GM19324 (cell line): ENCODE data around the gene ZNF620.
"Not testable (repeated sequence)": the region's sequence is repeated elsewhere in the genome, so short reads cannot be mapped to it uniquely, and the experiment has no call there.

Experiments used
- ATAC-seq: cut with Tn5 transposase; IDR thresholded peaks from one replicate; pipeline ENCODE4 v1.9.1; 2021; ENCODE audit warnings: mild to moderate bottlenecking, moderate library complexity; ENCODE audit not compliant: unreplicated experiment, low FRiP score

The ZNF620 gene

DNA sequence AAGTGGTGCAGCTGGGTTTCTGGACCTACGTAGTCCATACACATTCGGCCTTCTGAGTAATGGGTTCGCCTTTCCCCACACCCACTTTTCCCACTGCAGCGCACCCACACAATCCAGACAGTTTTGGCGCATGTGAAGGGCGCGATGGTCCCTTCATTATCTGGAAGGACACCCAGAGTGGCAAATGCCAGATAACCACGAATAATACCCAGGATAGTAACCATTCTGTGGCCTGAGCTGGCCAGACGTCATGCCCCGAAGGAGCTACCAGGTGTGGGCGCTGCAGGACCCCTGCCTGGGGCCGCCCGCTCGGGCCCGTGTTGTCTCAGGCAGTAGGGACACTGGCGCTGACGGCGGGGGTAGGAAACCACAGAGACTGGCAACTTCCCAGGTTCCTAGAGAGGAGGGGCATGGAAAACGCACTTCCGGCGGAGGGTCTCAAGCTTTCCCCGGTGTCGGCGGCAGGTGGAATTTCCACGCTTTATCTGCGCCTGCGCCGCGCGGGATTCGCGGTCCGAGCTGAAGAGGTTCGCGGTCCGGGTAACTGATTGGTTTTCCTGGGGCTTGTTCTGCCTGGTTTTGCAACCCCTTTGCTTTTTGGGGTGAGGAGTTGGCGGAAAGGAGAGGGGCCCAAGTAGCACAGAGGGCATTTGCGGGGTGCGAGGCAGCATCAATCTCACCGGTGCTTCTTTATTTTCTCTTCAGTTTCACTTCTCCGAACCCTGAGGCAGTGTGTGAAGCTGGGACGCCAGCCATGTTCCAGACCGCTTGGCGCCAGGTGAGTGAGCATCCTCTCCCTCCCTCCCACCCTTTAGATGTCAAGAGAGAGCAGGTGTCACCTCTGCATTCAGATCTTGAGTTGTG, at the start of gene ZNF620:
Gene ZNF620 (plus strand): TSS at position 441 of the 864 bp plus-strand sequence. CDS start 314 bp downstream, at position 755.
- peak; percentile 68 for ATAC-seq

GRCh38 chr3:40456279-40456939, 49.4 kb upstream of the ZNF620 start:
- ATAC-seq: no peak

DNA sequence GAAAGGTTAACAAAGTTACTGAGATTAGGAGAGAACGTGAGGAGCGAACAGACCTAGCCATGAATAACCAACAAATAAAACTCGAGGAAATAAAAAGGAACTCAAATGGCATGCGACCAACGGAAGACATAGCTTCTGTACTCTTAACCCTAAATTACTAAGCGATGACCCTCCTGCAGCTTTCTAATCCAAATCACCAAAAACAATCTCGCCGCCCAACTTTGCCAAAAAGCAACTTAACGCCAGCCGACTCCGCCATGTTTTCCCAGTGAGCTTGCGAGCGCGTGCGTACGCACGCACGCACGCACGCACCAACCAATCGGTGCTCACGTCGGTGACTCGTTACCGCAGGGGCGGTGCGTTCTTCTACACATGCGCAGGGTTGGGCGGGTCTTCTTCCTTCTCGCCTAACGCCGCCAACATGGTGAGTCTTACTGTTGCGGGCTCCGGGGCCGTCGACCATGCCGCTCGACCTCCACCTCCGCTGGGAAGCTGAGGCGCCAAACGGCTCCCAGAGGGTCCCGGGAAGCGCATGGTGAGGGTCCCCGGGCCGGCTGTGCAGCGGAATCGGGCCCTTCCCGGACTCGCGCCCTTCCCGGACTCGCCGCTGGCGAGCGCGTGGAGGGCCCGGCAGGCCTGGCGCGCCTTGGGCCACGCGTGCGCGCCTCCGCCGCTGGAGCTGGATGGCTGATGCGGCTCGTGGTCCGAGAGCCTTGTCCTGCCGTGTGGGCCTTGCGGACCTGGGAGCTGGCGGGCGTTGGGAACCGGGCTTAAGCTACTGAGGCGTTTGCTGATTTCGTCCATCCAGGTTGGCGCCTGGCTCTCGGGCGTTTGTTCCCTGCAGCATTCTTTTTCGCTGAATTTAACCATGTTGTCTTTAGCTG, 48.7 kb upstream of the ZNF620 start, which contains the start of gene RPL14:
Gene RPL14 (plus strand): TSS at position 400 of the 884 bp plus-strand sequence. CDS start 133 bp downstream, at position 533.
- peak; percentile 76 for ATAC-seq

GRCh38 chr3:40458473-40458872, 47.4 kb upstream of the ZNF620 start:
- no peak for ATAC-seq

DNA sequence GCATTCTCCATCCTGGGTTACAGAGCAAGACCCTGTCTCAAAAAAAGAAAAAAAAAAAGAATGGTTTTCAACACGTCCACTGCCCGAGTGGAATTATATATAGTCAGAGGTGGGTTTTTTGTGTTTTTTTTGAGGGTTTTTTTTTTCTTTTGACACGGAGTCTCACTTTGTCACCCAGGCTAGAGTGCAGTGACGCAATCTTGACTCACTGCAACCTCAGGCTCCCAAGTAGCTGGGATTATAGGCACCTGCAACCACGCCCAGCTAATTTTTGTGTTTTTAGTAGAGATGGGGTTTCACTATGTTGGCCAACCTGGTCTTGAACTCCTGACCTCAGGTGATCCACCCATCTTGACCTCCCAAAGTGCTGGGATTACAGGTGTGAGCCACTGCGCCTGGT, 45.4 kb upstream of the ZNF620 start:
- ATAC-seq: not testable (repeated sequence)

DNA sequence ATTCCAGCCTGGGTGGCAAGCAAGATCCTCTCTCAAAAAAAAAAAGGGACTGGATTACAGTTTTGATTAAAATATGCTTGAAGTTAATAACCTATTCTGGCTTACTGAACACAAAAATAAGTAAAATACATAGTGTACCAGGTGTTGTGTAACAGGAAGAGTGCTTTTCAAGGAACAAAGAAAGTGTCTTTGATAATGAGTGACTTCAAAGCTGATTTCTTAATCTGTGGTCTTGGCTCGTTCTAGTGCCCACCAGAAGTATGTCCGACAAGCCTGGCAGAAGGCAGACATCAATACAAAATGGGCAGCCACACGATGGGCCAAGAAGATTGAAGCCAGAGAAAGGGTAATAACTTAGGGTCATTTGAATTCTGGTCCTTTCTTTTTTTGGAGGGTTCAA, 44.7 kb upstream of the ZNF620 start:
- no peak for ATAC-seq

DNA sequence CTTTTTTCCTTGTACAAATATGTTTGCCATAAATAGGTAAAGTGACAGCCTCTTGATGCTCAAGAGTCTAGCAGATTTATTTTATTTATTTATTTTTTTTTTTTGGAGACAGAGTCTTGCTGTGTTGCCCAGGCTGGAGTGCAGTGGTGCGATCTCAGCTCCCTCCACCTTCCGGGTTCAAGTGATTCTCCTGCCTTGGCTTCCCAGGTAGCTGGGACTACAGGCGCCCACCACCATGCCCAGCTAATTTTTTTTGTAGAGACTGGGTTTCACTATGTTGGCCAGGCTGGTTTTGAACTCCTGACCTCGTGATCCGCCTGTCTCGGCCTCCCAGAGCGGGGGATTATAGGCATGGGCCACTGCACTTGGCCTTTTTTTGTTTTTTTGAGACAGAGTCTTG, 43.0 kb upstream of the ZNF620 start:
- not testable (repeated sequence) for ATAC-seq

DNA sequence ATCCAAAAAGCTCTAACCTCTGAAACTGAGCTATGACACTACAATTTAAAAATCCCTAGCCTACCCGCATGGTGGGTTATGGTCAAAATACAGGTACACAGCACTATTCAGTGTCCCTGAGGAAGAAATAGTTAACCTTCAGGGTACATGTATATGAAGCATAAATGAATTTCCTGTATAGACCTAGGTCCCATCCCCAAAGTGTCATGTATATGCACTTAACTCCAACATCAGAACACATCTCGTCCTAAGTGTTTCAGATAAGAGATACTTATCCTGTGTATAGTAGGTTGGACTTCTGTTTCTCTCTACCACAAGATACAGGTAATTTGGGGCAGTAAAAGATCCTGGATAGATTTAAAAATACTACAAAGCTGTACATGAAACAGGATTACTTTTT, 42.3 kb upstream of the ZNF620 start:
- no peak for ATAC-seq

DNA sequence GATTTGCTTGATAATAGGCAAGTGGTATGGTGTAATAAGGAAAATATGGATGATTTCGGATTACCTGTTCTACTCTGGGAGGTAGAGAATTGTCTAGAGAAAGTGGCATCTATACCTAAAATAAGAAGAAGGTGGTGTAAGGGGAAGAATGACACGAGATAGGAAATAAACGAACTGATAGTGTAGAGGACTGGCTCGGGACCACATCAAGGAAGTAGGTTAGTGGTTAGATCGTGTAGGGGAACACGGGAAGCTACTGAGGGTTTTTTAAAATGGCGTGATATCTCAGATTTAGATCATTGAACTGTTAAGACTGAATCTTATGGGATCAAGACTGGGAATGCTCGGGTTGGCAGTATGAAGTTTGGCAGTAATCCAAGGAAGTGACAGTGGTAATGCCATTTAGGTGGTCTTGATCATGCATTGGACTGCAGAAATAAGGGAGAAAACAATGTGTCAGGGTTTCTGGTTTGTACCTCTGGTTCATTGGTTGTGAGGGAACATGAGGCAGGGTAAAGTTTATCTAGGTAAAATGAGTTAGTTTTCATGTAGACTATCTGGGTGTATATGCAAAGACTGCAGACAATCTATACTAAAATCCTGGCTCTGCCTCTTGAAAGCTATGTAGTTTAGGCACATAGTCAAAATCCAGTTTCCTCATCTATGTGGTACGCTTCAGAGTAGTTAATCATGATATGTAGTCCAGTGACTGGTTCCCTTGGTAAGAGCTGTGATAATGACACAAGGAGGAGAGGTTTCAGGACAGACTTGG, 41.3 kb upstream of the ZNF620 start:
- ATAC-seq: no peak

DNA sequence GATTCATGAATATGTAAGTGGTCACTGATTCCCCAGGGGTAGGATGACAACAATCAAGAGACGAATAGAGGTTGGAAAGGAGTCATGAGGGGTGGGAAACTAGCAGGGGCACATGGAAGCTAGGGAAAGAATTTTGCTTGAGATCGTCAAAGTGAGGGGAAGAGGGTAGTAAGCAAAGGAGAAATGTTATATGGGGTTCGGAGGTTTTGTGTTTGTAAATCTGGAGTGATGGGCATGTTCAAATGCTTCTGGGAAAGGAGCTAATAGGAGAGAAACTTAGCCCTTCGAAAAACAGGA, 40.8 kb upstream of the ZNF620 start:
- no peak for ATAC-seq

- no peak for ATAC-seq
Measured at GRCh38 chr3:40465456-40465855, 40.4 kb upstream of the ZNF620 start.

- no peak for ATAC-seq
Measured at GRCh38 chr3:40468018-40468417, 37.8 kb upstream of the ZNF620 start.

DNA sequence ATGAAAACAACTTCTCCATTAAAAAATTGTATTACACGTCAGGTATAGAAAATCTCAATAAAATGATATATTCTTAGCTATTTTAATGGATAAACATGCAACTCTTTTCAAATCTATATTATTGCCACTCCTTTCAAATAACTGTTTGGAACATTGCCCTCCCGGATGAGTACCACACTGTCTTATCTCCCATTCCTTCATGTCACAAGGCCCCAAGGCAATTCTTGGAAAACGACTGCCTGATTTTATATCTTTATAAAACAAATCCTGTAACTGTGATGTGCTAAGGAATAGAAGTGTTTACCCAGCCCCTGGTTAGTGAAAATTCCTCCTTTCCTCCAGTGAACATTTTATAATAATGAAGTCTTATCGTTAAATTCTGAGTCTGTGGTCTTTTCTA, 35.1 kb upstream of the ZNF620 start:
- ATAC-seq: no peak

DNA sequence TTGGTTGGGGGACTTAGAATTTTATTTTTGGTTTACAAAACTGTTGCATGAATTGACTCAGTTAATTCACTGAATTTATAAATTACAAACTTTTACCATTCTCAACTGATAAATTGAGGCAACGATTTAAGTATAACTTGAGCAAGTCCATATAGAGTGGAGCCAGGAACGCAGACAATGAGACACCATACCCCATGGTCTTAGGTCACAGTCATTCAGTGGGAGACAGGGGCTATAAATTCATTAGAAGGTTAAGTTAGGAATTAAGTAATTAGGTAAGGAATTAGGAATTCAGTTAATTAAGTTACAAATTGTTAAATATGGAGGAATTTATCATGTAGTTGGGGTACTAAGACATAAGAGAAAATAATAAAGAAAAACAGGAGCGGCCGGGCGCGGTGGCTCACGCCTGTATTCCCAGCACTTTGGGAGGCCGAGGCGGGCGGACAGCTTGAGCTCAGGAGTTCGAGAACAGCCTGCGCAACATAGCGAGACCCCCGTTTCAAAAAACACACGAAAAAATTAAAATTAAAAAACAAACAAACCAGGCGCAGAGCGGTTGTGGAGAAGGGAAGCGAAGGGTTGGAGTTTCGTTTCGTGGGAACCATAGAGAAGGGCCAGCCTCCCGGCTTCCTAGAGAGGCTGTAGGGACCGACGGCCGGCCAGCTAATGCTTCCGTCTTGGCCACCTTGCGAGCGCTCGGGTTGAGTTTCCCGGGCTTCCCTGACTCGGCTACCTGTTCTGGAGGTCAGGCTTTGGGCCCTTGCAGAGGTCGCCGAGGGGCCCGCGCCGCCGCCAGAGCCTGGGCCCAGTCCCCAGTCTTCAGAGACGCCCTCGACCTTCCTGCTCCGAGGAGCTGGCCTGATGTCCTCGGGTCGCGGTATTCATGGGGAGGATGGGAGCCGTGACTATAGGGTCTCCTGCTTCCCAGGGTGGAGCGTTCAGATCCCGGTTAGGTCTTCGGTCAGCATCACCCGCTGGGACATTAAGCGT, 29.1 kb upstream of the ZNF620 start, which contains the start of gene ZNF619:
Gene ZNF619 (plus strand): TSS at position 645 of the 993 bp plus-strand sequence. CDS start 858 bp downstream, outside the sequence.
- ATAC-seq: peak; percentile 77

- no peak for ATAC-seq
Measured at GRCh38 chr3:40477666-40478065, 28.2 kb upstream of the ZNF620 start.

- no peak for ATAC-seq
Measured at GRCh38 chr3:40487172-40487571, 18.7 kb upstream of the ZNF620 start.

GRCh38 chr3:40490916-40491315, 14.9 kb upstream of the ZNF620 start:
- ATAC-seq: no peak

DNA sequence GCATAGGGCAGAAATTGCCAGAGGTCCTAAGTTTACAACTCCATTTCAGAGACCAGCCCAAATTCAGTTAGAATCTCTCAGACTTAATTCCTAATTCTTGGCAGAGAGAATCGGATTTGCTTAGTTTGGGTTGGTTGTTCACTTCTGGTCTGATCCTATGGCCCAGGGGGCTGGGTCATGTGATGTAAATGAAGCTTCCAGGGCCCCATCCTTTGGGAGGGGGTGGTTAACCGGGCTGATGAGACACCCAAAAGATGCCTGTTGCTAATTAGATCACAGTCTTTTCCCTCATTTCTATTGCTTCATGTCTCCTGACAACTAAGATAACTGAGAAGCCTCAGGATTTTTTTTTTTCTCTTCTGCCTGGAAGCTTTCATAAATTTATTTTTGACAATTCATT, 11.1 kb upstream of the ZNF620 start:
- ATAC-seq: no peak

DNA sequence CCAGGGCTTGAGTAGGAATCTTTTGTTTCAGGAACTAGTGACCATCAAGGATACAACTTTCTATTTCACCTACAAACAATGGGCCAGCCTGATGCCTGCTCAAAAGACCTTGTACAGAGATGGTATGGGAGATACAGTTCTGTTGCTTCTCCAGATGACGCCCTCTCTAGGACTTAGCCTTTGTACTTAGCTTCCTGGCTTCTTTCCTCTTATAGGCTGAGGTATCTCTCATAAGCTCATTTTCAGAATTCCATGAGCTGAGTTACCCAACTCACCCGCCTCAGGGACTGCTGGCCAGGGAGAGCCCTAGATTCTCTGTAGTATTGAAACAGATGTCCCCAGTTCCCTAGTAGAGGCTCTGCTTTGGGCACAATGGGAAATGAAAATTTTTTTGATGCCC, 8.6 kb upstream of the ZNF620 start:
- no peak for ATAC-seq
